COLO668 (cell line): ENCODE data around the gene CCL17.

Experiments used
- DNase-seq: peaks from one replicate; lab custom pipeline; 2025; ENCODE audit not compliant: unreplicated experiment; lab: John Stamatoyannopoulos, UW

Gene CCL17

GRCh38 chr16:57377080-57377841 lies 27.3 kb upstream of the CCL17 start:
- peak; percentile 78 for DNase-seq

- no peak for DNase-seq
Measured at GRCh38 chr16:57379579-57379978, 25.0 kb upstream of the CCL17 start.

- DNase-seq: peak; percentile 26
Measured at GRCh38 chr16:57380671-57381462, 23.7 kb upstream of the CCL17 start.

- DNase-seq: no peak
Measured at GRCh38 chr16:57381791-57382534, 22.6 kb upstream of the CCL17 start.

GRCh38 chr16:57382535-57383275 lies 21.9 kb upstream of the CCL17 start:
- DNase-seq: no peak

GRCh38 chr16:57383276-57384247 lies 21.0 kb upstream of the CCL17 start:
- DNase-seq: no peak

GRCh38 chr16:57384248-57385070 lies 20.1 kb upstream of the CCL17 start:
- no peak for DNase-seq

GRCh38 chr16:57385083-57385482 lies 19.5 kb upstream of the CCL17 start:
- DNase-seq: no peak

- no peak for DNase-seq
Measured at GRCh38 chr16:57386381-57386951, 18.1 kb upstream of the CCL17 start.

GRCh38 chr16:57387598-57388354 lies 16.8 kb upstream of the CCL17 start:
- DNase-seq: no peak

- no peak for DNase-seq
Measured at GRCh38 chr16:57388359-57389086, 16.0 kb upstream of the CCL17 start.

- DNase-seq: no peak
Measured at GRCh38 chr16:57389087-57389468, 15.5 kb upstream of the CCL17 start.

- no peak for DNase-seq
Measured at GRCh38 chr16:57390636-57391295, 13.8 kb upstream of the CCL17 start.

- no peak for DNase-seq
Measured at GRCh38 chr16:57391300-57391699, 13.3 kb upstream of the CCL17 start.

- no peak for DNase-seq
Measured at GRCh38 chr16:57391708-57392107, 12.9 kb upstream of the CCL17 start.

- DNase-seq: peak; percentile 11
Measured at GRCh38 chr16:57392694-57393093, 11.9 kb upstream of the CCL17 start.

- peak; percentile 29 for DNase-seq
Measured at GRCh38 chr16:57394444-57394843, 10.1 kb upstream of the CCL17 start.
